Measurements from ENCODE around the gene MASP1. TPM values are rescaled to one million over a fixed set of nuclear protein-coding genes. Genes with fewer than 3 reads are reported as not detected.
"Not testable (repeated sequence)": the region's sequence is repeated elsewhere in the genome, so short reads cannot be mapped to it uniquely, and the experiment has no call there.

The MASP1 gene
- total RNA-seq, 1 donor from 2014 or later: 0.68 TPM

- DNase-seq: no peak
Observed at GRCh38 chr3:187213616-187214015, 77.9 kb downstream of the MASP1 start.

GRCh38 chr3:187212705-187213104 lies 78.8 kb downstream of the MASP1 start:
- DNase-seq: no peak

GRCh38 chr3:187212196-187212545 lies 79.4 kb downstream of the MASP1 start:
- no peak for DNase-seq

GRCh38 chr3:187211532-187212195 lies 79.9 kb downstream of the MASP1 start:
- no peak for DNase-seq

- DNase-seq: no peak
Observed at GRCh38 chr3:187210545-187211327, 80.8 kb downstream of the MASP1 start.

- DNase-seq: no peak
Observed at GRCh38 chr3:187210091-187210490, 81.4 kb downstream of the MASP1 start.

GRCh38 chr3:187209491-187209890 lies 82.0 kb downstream of the MASP1 start:
- no peak for DNase-seq

GRCh38 chr3:187208159-187208558 lies 83.4 kb downstream of the MASP1 start:
- peak; percentile 10 for DNase-seq

- DNase-seq: no peak
Observed at GRCh38 chr3:187207624-187208023, 83.9 kb downstream of the MASP1 start.

- DNase-seq: no peak
Observed at GRCh38 chr3:187207062-187207461, 84.5 kb downstream of the MASP1 start.

GRCh38 chr3:187205683-187206082 lies 85.9 kb downstream of the MASP1 start:
- no peak for DNase-seq

- DNase-seq: not testable (repeated sequence)
Observed at GRCh38 chr3:187199463-187200050, 92.0 kb downstream of the MASP1 start.

- no peak for DNase-seq
Observed at GRCh38 chr3:187198490-187198889, 93.0 kb downstream of the MASP1 start.

- no peak for DNase-seq
Observed at GRCh38 chr3:187197335-187197649, 94.2 kb downstream of the MASP1 start, which contains the start of gene RTP1. RTP1 (plus strand) TSS chr3:187197486; CDS start chr3:187197516, 30 bp downstream.

GRCh38 chr3:187196573-187197334 lies 94.8 kb downstream of the MASP1 start:
- no peak for DNase-seq

GRCh38 chr3:187193181-187193580 lies 98.4 kb downstream of the MASP1 start:
- no peak for DNase-seq

GRCh38 chr3:187191271-187191670 lies 100.3 kb downstream of the MASP1 start:
- no peak for DNase-seq

- no peak for DNase-seq
Observed at GRCh38 chr3:187188931-187189330, 102.6 kb downstream of the MASP1 start.

- no peak for DNase-seq
Observed at GRCh38 chr3:187186801-187187421, 104.6 kb downstream of the MASP1 start.

- no peak for DNase-seq
Observed at GRCh38 chr3:187186375-187186774, 105.2 kb downstream of the MASP1 start.

- DNase-seq: no peak
Observed at GRCh38 chr3:187185759-187186158, 105.8 kb downstream of the MASP1 start.
